Activated CD8-positive, alpha-beta memory T cell treated with anti-CD3 and anti-CD28 coated beads, Interleukin-2, amount 50 U/mL, for 24 hours (primary cell): ENCODE measurements around the gene NCKAP5L.
"Not testable (repeated sequence)": the region's sequence is repeated elsewhere in the genome, so short reads cannot be mapped to it uniquely, and the experiment has no call there.

Experiments
- DNase-seq: peaks from one replicate; pipeline ENCODE4 v3.0.0-alpha.2; 2020; ENCODE audit errors: extremely low read depth

NCKAP5L gene

DNA sequence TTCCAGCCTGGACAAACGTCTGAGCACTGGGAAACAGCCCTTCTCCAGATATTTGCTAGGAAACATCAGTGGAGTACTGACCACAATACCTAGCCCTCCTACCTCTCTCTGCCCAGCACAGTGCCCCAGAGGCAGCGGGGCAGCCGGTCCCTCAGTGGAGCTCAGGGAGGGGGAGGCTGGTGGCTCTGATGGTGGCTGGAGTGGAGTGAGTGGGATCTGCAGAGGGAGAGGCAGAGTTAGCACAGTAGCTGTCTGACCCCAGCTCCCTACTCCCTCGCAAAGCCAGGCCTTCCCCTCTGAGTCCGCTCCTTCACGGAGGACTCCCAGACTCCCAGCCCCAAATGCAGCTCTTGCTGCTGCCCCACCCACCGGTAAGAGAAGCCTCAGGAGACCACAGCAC lies 30.0 kb downstream of the NCKAP5L start:
- DNase-seq = no peak

GRCh38 chr12:49797449-49797776 lies 30.8 kb downstream of the NCKAP5L start:
- DNase-seq = no peak

GRCh38 chr12:49796606-49797448 lies 31.4 kb downstream of the NCKAP5L start:
- no peak for DNase-seq

- no peak for DNase-seq
Observed at GRCh38 chr12:49796155-49796554, 32.1 kb downstream of the NCKAP5L start.

DNA sequence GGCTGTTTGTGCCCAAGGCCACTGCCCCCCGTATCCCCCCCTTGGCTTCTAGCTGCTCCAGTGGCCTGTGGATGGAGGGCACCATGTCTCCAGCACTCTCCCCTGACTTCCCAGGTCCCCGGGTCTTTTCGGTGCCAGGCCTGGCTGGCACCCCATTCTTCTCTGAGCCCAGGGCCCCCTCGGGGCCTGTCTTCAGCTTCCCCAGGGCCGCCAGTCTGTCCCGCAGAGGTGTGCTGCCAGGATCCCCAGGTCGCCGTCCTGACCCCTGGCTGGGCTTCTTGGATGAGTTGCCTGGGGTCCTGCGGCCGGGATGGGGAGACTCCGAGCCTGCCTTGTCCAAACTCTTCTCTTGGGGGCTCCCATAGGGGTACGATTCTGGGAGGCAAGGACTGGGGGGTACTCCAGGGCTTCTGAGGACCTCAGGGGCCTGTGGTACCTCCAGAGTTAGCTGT lies 32.5 kb downstream of the NCKAP5L start:
- no peak for DNase-seq

GRCh38 chr12:49794811-49795653 lies 33.2 kb downstream of the NCKAP5L start:
- DNase-seq = no peak

- DNase-seq = no peak
Observed at GRCh38 chr12:49794021-49794420, 34.2 kb downstream of the NCKAP5L start.

DNA sequence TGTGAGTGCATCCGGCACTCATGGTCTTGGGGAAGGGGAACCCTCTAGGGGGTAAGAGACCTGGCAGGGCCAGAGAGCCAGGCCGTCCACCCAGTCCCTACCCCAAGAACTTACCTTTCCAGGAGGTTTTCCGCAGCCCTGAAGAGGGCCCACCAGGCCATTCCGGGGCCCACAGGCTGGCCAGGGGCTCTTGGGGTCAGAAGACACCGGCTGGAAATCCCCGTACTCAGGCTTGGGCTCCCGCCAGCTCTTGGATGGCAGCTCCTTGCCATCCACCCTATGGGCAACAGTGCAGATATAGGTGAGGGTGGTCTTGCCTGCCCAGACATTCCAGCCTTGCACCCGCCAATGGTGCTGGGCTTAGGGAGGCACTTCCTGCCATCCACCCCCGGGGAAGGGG lies 34.6 kb downstream of the NCKAP5L start:
- DNase-seq = no peak

DNA sequence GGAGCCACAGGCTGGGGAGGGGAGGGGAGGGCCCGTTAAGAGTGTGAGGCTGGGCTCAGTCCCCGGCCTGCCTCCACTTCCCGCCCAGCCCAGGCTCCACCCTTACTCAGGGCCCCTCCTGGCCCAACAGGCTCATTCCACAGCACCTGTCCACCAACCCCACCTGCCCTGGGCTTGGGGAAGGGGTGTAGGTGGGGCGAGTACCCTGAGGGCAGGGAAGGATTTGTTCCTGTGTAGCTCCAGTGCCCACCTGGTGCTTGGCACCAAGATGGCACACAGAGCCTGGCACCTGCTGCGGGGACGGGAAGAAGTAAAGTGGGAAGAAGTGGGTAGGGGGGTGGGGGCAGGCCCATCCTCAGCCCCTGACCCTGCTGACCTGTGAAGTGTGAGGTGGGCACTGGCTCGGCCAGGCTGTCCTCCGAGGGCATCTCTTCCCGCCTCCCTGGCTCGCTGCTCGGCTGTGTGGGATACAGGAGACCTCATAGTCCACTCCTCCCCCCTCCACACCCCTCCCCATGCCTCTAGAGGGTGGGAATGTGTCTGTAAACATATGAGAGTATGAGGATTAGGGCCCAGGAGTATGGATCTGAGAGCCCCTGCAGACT lies 35.1 kb downstream of the NCKAP5L start:
- no peak for DNase-seq

DNA sequence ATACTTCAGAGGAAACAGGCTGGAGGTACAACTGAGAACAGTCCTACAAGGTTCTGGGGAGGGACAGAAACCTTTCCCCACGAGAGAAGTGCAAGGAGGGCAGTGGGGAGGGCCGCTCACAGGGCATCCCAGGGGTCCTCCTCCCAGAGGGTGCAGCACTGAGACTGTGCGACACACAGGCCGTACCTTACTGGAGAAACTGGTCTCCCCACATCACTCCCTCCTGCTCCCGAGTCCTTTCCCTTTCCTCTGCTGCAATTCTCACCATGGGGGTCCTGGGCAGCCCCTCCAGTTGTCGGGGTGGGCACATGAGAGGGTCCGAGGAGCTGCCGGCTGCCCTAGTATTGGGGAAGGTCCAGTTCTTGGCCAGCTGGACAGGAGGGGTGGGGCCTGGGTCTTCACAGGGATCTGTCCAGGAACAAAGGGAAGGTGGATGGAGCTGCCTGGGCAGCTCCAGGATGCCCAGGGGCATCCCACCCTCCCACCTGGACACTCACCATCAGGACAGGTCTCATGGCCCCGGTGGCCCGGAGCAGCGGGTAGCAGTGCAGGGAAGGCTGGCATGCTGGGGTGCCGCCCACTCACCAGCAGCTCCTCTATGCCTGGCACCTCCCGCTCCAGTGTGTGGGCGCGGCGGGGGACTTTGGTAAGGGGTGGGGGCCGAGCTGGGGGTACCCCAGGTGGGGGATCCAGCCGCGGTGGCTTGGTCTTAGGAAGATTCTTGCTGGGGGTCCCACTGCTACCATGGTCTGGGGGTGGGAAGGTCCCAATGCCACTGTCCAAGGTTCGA lies 35.8 kb downstream of the NCKAP5L start:
- DNase-seq = no peak

- DNase-seq = no peak
Observed at GRCh38 chr12:49791700-49792099, 36.5 kb downstream of the NCKAP5L start.

DNA sequence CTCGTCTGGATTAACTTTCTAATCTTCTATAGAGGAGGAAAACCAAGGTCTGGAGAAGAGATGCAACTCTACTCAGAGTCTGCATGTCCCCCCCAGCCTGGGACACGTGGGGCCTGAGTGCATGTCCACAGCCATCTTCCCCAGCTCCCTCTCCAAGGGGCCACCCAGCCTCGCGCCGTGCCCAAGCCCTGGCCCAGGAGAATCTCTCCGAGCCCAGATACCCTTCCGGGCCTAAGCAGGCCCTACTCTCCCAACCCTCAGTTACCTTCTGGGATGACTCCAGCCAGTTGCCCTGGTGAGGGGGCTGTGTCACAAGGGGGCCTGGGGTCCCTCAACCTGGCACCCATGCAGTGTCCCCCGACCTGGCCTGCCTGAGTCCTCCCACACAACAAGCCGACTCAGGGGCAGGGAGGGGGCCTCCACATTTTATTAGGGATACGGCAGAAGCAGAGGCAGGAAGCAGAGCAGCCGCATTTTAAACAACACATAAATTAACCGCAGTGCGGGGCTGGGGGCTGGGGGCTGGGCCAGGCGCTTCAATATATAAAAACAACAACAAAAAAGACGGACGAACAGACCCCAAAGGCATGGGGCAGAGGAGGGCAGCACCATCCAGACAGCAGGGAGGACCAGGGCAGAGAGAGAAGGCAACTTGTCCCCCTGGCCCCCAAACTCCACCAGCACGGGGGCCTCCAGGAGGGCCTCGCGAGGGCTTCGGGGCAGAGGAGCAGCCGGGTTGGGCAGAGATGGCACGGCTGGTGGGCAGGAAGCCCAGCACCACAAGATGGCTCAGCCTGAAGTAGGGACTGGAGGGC lies 37.3 kb downstream of the NCKAP5L start:
- no peak for DNase-seq

DNA sequence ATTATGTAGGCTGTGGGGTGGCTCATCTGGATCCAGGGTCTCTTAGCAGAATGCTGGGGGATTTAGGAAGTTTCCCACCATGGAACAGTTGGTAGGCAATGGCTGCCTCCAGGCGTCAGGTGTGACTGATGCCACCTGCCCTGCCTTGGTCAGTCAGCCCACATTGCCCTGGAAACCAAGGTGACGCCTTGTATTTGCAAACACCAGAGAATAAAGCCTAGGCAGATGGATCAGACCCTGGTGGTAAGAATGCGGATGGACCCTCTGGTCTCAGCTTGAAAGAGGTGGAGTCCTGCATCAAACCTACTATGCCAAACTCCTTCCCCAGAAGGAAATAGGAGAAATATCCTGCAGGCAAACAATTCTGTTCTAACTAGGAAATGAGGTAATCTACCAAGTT lies 38.2 kb downstream of the NCKAP5L start:
- DNase-seq = no peak

- DNase-seq = no peak
Observed at GRCh38 chr12:49787672-49788071, 40.5 kb downstream of the NCKAP5L start.

GRCh38 chr12:49784756-49785409 lies 43.3 kb downstream of the NCKAP5L start:
- DNase-seq = no peak

DNA sequence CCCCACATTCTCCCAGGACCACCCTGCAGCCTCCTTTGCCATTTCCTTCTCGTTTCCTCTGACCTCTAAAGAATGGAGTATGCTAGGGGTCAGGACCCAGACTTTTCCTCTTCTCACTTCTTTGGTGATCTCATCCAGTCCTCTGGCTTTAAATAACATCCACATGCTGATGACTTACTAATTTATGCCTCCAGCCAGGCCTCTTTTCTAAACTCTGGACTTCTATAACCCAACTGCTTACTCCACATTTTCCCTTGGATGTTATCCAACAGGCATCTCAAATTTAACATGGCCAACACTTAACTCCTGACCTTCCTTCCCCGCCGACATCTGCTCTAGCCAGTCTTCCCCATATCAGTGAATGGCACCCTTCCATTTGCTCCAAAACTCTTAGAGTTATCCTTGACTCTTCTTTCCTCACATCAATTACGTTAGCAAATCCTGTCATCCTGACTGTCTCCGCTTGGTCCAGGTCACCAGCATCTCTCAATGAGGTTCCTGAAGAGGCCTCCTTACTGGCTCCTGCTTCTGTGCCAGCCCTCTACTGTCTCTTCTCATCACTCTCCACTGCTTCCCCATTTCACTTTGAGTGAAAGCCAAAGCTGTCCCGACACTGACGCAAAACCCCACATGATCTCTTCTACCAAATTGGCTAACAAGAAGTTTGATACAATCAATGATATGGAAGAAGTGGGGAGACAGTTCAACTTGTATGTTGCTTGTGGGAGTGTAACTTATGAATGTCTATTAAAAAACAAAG lies 44.1 kb downstream of the NCKAP5L start:
- DNase-seq = no peak

DNA sequence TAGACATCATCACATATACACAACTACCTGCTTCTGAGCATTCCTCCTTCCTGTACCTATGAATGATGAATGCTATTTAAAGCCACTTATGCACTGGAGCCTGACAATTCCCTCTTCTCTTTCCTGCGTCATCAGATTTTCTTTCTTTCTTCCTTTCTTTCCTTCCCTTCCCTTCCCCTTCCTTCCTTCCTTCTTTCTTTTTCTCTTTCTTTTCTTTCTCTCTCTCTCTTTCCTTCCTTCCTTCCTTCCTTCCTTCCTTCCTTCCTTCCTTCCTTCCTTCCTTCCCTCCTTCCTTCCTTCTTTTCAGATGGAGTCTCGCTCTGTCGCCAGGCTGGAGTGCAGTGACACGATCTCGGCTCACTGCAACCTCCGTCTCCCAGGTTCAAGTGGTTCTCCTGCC lies 47.3 kb downstream of the NCKAP5L start:
- DNase-seq = not testable (repeated sequence)

DNA sequence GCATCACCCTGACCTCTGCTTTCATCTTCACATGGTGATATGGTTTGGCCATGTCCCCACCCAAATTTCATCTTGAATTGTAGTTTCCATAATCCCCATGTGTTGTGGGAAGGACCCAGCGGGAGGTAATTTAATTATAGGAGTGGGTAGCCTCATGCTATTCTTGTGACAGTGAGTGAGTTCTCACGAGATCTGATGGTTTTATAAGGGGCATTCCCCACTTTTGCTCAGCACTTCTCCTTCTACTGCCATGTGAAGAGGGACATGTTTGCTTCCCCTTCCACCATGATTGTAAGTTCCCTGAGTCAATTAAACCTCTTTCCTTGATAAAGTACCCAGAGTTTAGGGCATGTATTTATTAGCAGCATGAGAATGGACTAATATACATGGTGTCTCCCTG lies 48.6 kb downstream of the NCKAP5L start:
- DNase-seq = no peak
